ENCODE measurements around the gene TCEAL3. TPM values are rescaled to one million over a fixed set of nuclear protein-coding genes. Genes with fewer than 3 reads are reported as not detected.

TCEAL3 gene
- total RNA-seq, 1 donor from 2014 or later = 12.3 TPM

DNA sequence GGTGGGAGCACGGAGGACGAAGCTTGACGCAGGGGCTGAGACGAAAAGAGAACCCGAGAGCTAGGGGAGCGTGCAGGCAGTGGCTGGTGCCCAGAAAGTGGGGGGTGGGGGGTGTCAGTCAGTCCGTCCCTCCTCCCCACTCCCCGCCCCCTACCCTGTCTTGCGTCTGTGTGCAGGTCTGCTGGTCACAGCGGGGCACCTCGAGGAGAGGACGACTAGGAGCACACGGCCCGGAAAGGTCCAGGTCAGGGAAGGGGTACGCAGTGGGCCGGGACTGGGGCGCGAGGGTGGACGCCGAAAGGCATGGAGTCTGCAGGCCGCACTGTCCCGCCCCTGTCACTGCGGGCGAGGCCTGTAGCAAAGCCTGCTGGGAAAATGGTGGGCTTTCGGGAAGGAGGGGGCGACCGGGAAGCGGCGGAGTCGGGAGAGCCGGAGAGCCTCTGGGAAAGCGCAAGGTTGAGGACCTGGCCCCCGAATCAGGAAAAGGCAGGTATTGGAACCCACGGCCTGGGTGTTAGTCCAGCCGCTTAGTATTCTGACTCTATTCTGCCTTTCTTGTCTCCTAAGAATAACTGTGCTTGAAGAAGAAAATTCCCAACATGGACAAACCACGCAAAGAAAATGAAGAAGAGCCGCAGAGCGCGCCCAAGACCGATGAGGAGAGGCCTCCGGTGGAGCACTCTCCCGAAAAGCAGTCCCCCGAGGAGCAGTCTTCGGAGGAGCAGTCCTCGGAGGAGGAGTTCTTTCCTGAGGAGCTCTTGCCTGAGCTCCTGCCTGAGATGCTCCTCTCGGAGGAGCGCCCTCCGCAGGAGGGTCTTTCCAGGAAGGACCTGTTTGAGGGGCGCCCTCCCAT, 21.8 kb downstream of the TCEAL3 start:
- Histone ChIP-seq H3K9me3 (ENCODE audit: low read depth) (no peaks in the 10 kb centered on the region), H3K4me1 (peaks cover 13% of the 10 kb centered on the region), H3K36me3 (no peaks in the 10 kb centered on the region), H4K20me1 (ENCODE audit: low read depth) (no peaks in the 10 kb centered on the region), H3K9ac (no peak overlapping the region), H3F3A (ENCODE audit: low read depth) (peaks cover 29% of the 10 kb centered on the region), H3K27ac (peak overlapping the region; percentile 85), H3K79me2 (ENCODE audit: low read depth) (peaks cover 10% of the 10 kb centered on the region), H3K4me2 (peak overlapping the region; percentile 80), H3K4me3 (peak overlapping the region; percentile 61), H2AFZ (replicated peaks) (peak overlapping the region; percentile 44), H3K27me3 (no peaks in the 10 kb centered on the region)
- no peak for TF ChIP-seq EZH2 (IDR thresholded peaks at IDR 0.05)
- TF ChIP-seq CTCF (IDR thresholded peaks at IDR 0.05) = peak; percentile 59
- no peak for TF ChIP-seq EZH2phosphoT487 (IDR thresholded peaks at IDR 0.05)
- Mint-ChIP-seq H3K27me3 (ENCODE audit: insufficient read depth, low read depth) (peaks cover 7% of the 10 kb centered on the region), H3K9me3 (no peaks in the 10 kb centered on the region), H3K27ac (peak overlapping the region; percentile 3), H3K4me3 (peak overlapping the region; percentile 84), H3K4me1 (peaks cover 35% of the 10 kb centered on the region), H3K36me3 (no peaks in the 10 kb centered on the region)
- peak; percentile 85 for DNase-seq (ENCODE audit: low spot score)

DNA sequence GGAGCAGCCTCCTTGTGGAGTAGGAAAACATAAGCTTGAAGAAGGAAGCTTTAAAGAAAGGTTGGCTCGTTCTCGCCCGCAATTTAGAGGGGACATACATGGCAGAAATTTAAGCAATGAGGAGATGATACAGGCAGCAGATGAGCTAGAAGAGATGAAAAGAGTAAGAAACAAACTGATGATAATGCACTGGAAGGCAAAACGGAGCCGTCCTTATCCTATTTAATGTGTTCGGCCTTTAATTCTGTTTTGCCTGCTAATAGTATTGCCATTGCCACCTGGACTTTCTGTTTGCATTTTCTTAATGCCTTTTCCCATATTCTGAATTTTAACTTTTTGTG, 22.4 kb downstream of the TCEAL3 start:
- peak overlapping the region; percentile 3 for H3K27ac Mint-ChIP-seq
- Histone ChIP-seq H3K4me3 (peak overlapping the region; percentile 61), H3K27me3 (no peaks in the 10 kb centered on the region), H4K20me1 (ENCODE audit: low read depth) (no peaks in the 10 kb centered on the region), H3K9ac (no peak overlapping the region), H3K27ac (peak overlapping the region; percentile 85), H3K36me3 (no peaks in the 10 kb centered on the region), H3K4me1 (peaks cover 13% of the 10 kb centered on the region), H3K4me2 (peak overlapping the region; percentile 80), H3K79me2 (ENCODE audit: low read depth) (peaks cover 10% of the 10 kb centered on the region), H2AFZ (replicated peaks) (peak overlapping the region; percentile 44), H3K9me3 (ENCODE audit: low read depth) (no peaks in the 10 kb centered on the region), H3F3A (ENCODE audit: low read depth) (peaks cover 29% of the 10 kb centered on the region)
- peak overlapping the region; percentile 84 for H3K4me3 Mint-ChIP-seq
- no peak for TF ChIP-seq CTCF (IDR thresholded peaks at IDR 0.05)
- no peak for TF ChIP-seq EZH2phosphoT487 (IDR thresholded peaks at IDR 0.05)
- TF ChIP-seq EZH2 (IDR thresholded peaks at IDR 0.05) = no peak
- DNase-seq (ENCODE audit: low spot score) = no peak
- peaks cover 7% of the 10 kb centered on the region for H3K27me3 Mint-ChIP-seq (ENCODE audit: insufficient read depth, low read depth)
- H3K4me1 Mint-ChIP-seq = peaks cover 31% of the 10 kb centered on the region
- H3K36me3 Mint-ChIP-seq = no peaks in the 10 kb centered on the region
- H3K9me3 Mint-ChIP-seq = no peaks in the 10 kb centered on the region

DNA sequence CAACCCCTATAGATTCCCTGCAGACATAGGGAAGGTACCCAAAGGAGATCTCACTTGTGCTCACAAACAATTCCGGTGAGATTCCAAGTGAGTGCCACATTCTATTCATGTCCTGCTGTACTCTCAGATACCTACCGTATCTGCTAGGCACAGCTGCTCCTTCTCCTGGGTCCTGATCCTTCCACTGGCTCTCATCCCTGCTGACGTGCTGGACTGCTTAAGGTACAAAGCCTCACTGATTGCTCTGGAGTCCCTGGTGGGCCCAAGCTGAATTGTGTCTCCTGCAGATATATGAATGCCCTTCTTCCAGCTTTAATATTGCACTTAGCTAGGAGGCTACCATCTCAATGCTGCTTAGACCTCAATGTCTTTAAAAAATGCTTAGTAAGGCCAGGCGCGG, 23.4 kb downstream of the TCEAL3 start:
- peaks cover 7% of the 10 kb centered on the region for H3K27me3 Mint-ChIP-seq (ENCODE audit: insufficient read depth, low read depth)
- Histone ChIP-seq H3K4me1 (peaks cover 13% of the 10 kb centered on the region), H4K20me1 (ENCODE audit: low read depth) (no peaks in the 10 kb centered on the region), H3F3A (ENCODE audit: low read depth) (peaks cover 32% of the 10 kb centered on the region), H3K27me3 (no peaks in the 10 kb centered on the region), H3K4me2 (no peak overlapping the region), H3K9me3 (ENCODE audit: low read depth) (no peaks in the 10 kb centered on the region), H2AFZ (replicated peaks) (no peak overlapping the region), H3K4me3 (no peak overlapping the region), H3K9ac (no peak overlapping the region), H3K27ac (no peak overlapping the region), H3K36me3 (no peaks in the 10 kb centered on the region), H3K79me2 (ENCODE audit: low read depth) (peaks cover 10% of the 10 kb centered on the region)
- DNase-seq (ENCODE audit: low spot score) = no peak
- peak overlapping the region; percentile 28 for H3K4me3 Mint-ChIP-seq
- no peak for TF ChIP-seq CTCF (IDR thresholded peaks at IDR 0.05)
- no peak overlapping the region for H3K27ac Mint-ChIP-seq
- no peaks in the 10 kb centered on the region for H3K36me3 Mint-ChIP-seq
- H3K9me3 Mint-ChIP-seq = no peaks in the 10 kb centered on the region
- peaks cover 21% of the 10 kb centered on the region for H3K4me1 Mint-ChIP-seq

Data from neural progenitor cell (in vitro differentiated cells).